ENCODE measurements around the gene ZRSR2. TPM values are rescaled to one million over a fixed set of nuclear protein-coding genes. Genes with fewer than 3 reads are reported as not detected.

Gene ZRSR2
- polyA plus RNA-seq, 1 donor from 2014 or later: 11.2 TPM

DNA sequence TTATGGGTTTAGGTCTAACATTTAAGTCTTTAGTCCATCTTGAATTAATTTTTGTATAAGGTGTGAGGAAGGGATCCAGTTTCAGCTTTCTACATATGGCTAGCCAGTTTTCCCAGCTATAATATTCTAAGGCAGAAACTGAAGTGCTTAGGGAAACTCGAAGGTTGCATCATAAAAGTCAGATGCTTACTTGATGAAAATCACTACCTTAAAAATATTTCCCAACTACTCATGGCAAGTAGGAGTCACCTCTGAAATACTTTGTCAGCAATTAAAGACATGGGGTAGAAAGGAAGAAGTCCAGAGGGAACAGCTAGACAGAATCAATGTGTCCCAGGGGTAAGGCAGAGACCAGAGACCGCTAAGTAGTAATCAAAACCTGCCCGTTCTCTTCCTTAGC lies 70.6 kb downstream of the ZRSR2 start:
- Histone ChIP-seq H3K27me3 (ENCODE audit: insufficient read depth, low read depth, low read length) (no peaks in the 10 kb centered on the region), H3K9ac (ENCODE audit: low read length) (no peak overlapping the region), H3K36me3 (ENCODE audit: insufficient read depth, low read length) (no peaks in the 10 kb centered on the region), H4K20me1 (ENCODE audit: insufficient read depth) (no peaks in the 10 kb centered on the region), H3K9me2 (ENCODE audit: insufficient read depth, low read length) (no peaks in the 10 kb centered on the region), H3K79me2 (replicated peaks; ENCODE audit: insufficient read depth, low read length) (no peaks in the 10 kb centered on the region), H2AFZ (ENCODE audit: low read depth, low read length) (no peak overlapping the region), H3F3A (ENCODE audit: insufficient read depth, low read length, poor library complexity, severe bottlenecking) (no peaks in the 10 kb centered on the region), H3K4me2 (ENCODE audit: low read length) (no peak overlapping the region), H3K27ac (ENCODE audit: low read length) (no peak overlapping the region), H3K4me3 (ENCODE audit: low read length) (no peak overlapping the region), H3K9me3 (ENCODE audit: low read length) (no peaks in the 10 kb centered on the region)
- TF ChIP-seq REST (IDR thresholded peaks at IDR 0.05; ENCODE audit: borderline replicate concordance): no peak
- no peak for TF ChIP-seq POLR2AphosphoS5 (IDR thresholded peaks at IDR 0.05)
- TF ChIP-seq RAD21 (conservative IDR thresholded peaks at IDR 0.05): no peak
- no peak for TF ChIP-seq TAF1 (IDR thresholded peaks at IDR 0.05; ENCODE audit: low read depth)
- TF ChIP-seq SMC3 (conservative IDR thresholded peaks at IDR 0.05; ENCODE audit: poor library complexity): no peak

GRCh38 chrX:15864023-15864422 lies 73.7 kb downstream of the ZRSR2 start:
- no peaks in the 10 kb centered on the region for H3K36me3 ChIP-seq (ENCODE audit: insufficient read depth, low read length)
- H3K27ac ChIP-seq (ENCODE audit: low read length): no peak overlapping the region
- no peak overlapping the region for H3K4me3 ChIP-seq (ENCODE audit: low read length)
- no peaks in the 10 kb centered on the region for H3K9me2 ChIP-seq (ENCODE audit: insufficient read depth, low read length)
- no peak overlapping the region for H2AFZ ChIP-seq (ENCODE audit: low read depth, low read length)
- no peaks in the 10 kb centered on the region for H3K79me2 ChIP-seq (replicated peaks; ENCODE audit: insufficient read depth, low read length)
- TF ChIP-seq SMC3 (conservative IDR thresholded peaks at IDR 0.05; ENCODE audit: poor library complexity): no peak
- no peak for TF ChIP-seq TAF1 (IDR thresholded peaks at IDR 0.05; ENCODE audit: low read depth)
- H3F3A ChIP-seq (ENCODE audit: insufficient read depth, low read length, poor library complexity, severe bottlenecking): no peaks in the 10 kb centered on the region
- no peaks in the 10 kb centered on the region for H4K20me1 ChIP-seq (ENCODE audit: insufficient read depth)
- H3K4me2 ChIP-seq (ENCODE audit: low read length): no peak overlapping the region
- no peak overlapping the region for H3K9ac ChIP-seq (ENCODE audit: low read length)
- H3K27me3 ChIP-seq (ENCODE audit: insufficient read depth, low read depth, low read length): no peaks in the 10 kb centered on the region
- H3K9me3 ChIP-seq (ENCODE audit: low read length): no peaks in the 10 kb centered on the region

GRCh38 chrX:15864629-15865028 lies 74.3 kb downstream of the ZRSR2 start:
- Histone ChIP-seq H3K79me2 (replicated peaks; ENCODE audit: insufficient read depth, low read length) (no peaks in the 10 kb centered on the region), H3K36me3 (ENCODE audit: insufficient read depth, low read length) (no peaks in the 10 kb centered on the region), H3K4me3 (ENCODE audit: low read length) (no peak overlapping the region), H3K27me3 (ENCODE audit: insufficient read depth, low read depth, low read length) (no peaks in the 10 kb centered on the region), H3K9ac (ENCODE audit: low read length) (no peak overlapping the region), H3K9me2 (ENCODE audit: insufficient read depth, low read length) (no peaks in the 10 kb centered on the region), H2AFZ (ENCODE audit: low read depth, low read length) (no peak overlapping the region), H4K20me1 (ENCODE audit: insufficient read depth) (no peaks in the 10 kb centered on the region), H3K4me2 (ENCODE audit: low read length) (no peak overlapping the region), H3F3A (ENCODE audit: insufficient read depth, low read length, poor library complexity, severe bottlenecking) (no peaks in the 10 kb centered on the region), H3K9me3 (ENCODE audit: low read length) (no peaks in the 10 kb centered on the region), H3K27ac (ENCODE audit: low read length) (no peak overlapping the region)
- TF ChIP-seq MXI1 (conservative IDR thresholded peaks at IDR 0.05; ENCODE audit: poor library complexity, severe bottlenecking) (no peak), CTCF (IDR thresholded peaks at IDR 0.05; ENCODE audit: poor library complexity, severe bottlenecking) (no peak), REST (IDR thresholded peaks at IDR 0.05; ENCODE audit: borderline replicate concordance) (no peak), EP300 (conservative IDR thresholded peaks at IDR 0.05; ENCODE audit: poor library complexity, severe bottlenecking) (no peak), EZH2 (IDR thresholded peaks at IDR 0.05; ENCODE audit: borderline replicate concordance, insufficient read depth, low read length, poor library complexity, severe bottlenecking) (no peak), RAD21 (conservative IDR thresholded peaks at IDR 0.05) (no peak), SMC3 (conservative IDR thresholded peaks at IDR 0.05; ENCODE audit: poor library complexity) (no peak), TAF1 (IDR thresholded peaks at IDR 0.05; ENCODE audit: low read depth) (no peak), POLR2AphosphoS5 (IDR thresholded peaks at IDR 0.05) (no peak)

Data from neural cell (in vitro differentiated cells).